ENCODE results near the gene SULT2A1.

- no peak for TF ChIP-seq FOXK2 (IDR thresholded peaks at IDR 0.05)
- no peak for TF ChIP-seq SUZ12 (IDR thresholded peaks at IDR 0.05)
- no peak for TF ChIP-seq NFRKB (IDR thresholded peaks at IDR 0.05)
- no peak for TF ChIP-seq HDGF (IDR thresholded peaks at IDR 0.05; ENCODE audit: borderline replicate concordance)
- TF ChIP-seq ARNT (IDR thresholded peaks at IDR 0.05), result no peak
- TF ChIP-seq FOXA1 (IDR thresholded peaks at IDR 0.05), result no peak
Observed at GRCh38 chr19:47896773-47897172, 10.7 kb upstream of the SULT2A1 start.
